HG03103 (cell line): Measurements from ENCODE around the gene BACE2.

Experiments used
- ATAC-seq: cut with Tn5 transposase; IDR thresholded peaks from one replicate; pipeline ENCODE4 v1.9.1; 2021; ENCODE audit warnings: low read depth; ENCODE audit not compliant: unreplicated experiment

The BACE2 gene

DNA sequence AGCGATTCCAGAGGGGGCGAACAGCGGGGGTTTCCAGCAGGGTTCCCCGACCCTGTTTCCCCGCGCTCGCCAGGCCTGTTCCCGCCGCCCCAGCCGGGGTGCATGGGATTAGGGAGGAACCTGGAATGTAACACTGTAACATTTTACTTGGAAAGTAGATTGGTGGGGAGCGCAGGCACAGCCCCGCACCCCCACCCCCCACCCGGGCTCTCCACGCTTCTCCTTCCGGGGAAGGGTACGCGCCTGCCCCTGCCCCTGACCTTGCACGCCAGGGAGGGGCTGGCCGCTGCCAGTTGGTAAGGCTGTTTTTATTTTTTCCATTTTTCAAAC lies 149.1 kb downstream of the BACE2 start:
- no peak for ATAC-seq

DNA sequence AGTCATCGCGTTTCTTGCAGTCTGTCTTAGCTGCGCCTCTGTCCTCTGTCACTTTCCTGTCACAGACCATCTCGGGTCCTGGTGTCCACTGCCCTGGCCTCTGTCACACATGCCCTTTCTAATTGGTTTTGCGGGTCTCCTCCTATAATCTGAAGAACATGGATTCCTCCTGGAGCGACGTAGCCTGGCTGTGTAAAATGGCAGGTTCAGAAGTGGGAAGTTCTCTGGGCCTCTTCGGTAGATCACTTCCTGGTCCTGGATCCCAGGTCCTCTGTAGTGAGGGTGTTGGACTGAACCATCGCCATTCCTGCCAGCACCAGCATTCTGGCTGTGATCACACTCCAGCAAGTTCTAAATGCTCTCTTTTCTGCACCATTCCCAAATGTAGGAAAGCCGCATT lies 149.5 kb downstream of the BACE2 start:
- ATAC-seq = no peak

DNA sequence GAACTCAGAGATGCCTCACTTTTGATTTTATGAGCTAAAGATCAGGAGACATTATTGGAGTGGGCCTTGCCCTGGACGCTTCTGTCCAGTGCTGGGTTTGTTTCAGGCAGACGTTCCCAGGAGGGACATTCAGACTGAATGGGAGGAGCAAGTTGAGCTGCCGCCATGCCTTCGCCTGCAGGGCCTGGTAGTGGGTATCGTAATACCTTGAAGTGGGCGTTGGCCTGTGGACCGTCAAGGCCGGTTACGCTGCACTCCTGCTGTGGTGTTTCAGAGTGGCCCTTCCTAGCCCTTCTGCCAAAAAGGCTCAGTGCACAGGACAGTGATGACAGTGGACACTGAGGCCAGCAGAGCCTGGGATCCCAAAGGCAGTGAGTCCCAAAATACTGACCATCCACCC lies 150.3 kb downstream of the BACE2 start:
- no peak for ATAC-seq

DNA sequence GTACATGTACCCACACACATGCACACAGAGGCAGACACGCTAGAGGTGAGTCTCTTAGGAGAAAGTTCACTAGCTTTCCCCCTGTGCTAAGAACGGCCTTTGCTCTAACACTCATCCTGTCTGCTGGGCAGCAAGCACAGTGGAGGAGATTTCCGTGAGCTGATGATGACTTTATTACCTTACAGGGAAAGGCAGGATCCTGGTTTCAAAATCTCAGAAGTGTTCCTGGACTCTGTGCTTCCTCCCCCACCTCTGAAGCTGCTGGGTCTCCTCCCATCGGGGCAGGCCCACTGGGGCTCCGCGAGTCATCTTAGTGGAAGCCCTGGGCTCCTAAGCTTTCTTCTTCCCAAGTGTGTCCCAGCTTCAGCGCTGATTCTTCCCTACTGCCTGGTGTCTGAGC lies 151.3 kb downstream of the BACE2 start:
- no peak for ATAC-seq

DNA sequence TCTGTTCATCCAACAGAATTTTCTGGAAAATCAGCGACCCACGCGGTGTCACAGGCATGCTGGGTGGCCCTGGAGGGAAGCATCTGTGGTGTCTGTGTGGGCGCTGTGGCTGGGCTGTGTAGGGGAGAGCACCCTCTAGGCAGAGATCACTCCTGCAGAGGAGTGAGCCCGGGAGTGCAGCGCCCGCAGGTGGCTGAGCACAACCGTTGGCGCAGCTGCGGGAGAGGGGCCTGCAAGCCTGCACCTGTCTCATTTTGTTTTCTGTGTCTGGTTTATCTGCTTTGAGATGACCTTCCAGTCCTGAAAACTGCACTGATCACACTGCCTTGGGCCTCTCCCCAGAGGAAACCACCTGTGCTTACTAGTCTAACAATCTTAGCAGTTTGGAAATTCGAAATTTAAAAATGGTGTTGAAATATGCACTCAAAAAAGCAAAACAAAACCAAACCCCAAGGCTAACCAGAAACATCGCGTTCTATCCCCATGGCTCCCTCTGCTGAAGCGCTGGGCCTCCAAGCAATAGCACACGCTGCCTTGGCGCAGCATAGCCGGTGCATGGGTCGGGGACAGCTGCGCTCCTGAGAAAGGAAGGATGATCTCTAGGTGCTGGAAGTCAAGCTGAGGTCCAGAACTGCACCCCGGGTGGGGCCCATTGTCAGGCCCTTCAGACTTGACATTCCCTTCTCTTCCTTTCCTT lies 153.4 kb downstream of the BACE2 start:
- no peak for ATAC-seq

DNA sequence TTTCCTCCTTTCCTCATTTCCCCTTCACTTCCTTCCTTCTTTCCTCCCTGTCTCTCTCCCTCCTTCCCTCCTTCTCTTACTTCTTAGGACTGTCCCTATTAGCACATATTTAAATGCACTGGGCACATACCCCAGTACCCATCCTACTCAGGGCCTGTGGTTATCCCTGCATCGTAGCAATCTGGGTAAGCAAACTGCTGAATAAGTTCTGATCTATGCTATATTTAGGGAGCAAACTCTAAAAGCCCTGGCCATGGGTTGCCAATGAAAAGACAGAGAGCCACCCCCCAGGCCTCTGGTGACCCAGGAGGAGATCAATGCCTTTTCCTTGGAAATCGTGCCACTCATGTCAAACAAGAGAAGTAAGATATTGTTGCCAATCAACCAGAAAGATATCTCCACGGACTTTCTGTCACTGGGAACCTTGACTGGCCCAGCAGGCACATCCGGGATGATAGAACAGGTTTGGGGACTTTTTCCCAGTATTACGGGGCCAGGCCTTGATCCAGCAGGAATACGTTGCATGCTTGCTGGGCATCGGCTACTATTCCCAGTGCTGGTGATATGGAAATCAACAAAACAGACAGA lies 154.0 kb downstream of the BACE2 start:
- ATAC-seq = no peak

DNA sequence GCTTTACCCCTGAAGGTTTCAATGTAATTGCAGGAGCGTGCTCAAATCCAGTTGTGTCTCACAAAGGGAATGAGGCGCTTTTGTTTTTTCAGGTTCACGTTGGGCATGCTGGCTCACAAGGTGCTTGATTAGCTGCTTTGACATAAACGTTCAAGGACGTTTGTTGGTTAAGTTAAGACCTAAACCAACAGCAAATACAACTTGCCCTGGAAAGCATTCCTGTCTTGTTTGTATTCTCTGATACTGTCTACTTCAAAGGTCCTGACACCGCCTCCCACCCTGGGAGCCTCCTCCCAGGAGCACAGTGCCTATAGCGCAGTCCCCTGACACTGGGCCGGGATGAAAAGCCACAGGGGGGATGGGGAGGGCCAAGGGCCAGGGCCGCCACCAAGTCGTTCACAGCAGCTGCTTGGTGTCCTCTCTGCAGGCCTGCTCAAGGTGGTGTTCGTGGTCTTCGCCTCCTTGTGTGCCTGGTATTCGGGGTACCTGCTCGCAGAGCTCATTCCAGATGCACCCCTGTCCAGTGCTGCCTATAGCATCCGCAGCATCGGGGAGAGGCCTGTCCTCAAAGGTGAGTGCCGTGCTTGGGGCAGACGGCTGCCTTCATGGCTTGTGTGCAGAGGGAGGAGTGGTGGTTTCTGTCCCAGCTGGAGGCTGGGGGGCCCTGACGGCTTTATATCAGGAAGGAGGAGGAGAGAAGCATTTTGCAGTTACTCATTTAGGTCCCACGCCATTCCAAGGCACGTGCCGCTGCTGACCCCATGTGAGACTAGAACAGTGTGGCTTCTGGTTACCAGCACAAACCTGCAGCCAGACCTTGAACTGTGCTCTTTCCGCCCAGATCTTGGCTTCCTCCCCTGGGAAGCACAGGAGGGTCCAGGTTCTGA lies 154.8 kb downstream of the BACE2 start:
- no peak for ATAC-seq

DNA sequence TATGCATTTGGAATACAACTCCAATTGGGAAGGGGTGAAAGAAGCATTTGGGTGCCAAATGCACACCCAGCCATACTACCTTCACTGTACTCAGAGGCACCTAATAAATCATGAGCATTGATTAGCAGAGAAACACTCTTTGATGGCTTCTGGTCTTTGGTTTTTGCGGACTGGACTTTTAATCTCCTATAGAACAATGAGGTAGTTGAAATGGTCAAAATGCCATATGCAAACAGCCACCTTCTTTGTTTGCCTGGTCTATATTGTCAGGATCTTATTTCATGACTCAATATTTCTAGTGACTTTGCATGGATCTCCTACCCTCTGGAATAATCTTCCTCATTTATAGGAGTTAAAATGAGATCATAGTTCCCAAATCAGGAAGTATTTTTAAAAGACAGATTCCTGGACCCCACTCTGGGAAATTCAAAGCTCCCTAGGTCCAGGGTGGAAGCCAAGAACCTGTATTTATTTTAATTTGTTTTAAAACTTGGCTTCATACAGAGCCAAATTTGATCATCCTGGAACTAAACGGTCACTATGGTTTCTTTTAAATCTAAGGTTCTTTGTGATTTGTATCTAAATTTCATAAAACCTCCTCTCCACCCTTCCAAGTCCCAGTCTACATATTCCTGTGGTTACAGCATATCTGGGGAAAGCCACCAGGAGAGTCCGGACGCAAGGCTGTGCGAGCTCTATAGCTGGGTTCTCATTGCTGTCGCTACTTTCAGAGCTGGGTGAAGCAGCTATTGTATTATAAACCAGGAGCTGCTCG lies 157.4 kb downstream of the BACE2 start:
- ATAC-seq = no peak

DNA sequence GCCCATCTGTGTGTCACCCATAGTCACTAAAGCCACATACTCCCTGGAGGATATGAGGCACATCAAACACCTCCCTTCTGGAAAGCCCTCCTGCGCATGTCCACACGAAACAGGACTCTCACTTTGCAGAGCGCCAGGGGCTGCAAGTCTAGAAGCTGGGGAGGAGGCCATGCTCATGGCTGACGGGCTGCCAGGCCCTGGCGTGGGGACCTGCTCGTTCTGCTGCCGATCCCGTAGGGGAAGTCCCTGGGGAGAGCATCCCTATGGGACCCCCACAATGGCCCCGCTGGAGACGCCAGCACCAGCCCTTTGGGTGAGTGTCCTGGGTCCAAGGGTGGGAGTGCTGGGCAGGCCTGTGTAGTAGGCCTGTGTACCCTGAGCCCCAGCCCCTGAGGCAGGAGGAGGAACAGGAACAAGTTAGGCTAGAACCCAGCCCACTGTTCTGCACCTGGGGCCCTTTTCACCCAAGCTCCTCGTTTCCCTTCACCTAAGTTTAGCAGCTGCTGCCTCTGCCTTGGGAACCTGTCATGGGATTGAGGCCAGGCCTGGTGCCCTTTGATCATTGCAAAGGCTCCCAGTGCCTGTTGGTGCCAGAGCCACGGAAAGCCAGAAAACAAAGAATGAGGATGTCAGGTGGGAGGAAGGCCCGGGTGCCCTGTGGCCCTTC lies 158.6 kb downstream of the BACE2 start:
- no peak for ATAC-seq

DNA sequence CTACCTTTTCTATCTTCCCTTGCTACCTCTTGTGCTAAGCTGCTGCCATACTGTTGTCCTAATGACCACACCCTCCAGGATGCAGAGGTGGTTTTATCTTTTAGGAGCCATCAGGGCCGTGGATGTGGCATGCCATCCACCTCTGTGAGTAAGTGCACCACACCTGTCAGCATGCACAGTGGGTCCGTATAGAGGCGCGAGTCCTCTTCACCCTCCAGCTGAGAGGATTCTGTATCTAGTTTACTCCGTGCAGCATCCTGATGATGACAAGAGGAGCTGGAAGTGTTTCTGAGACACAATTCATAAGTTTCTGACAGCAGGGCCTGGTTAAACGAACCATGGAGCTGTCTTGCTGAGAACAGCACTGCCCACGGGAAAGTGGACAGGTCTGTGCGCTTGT lies 159.8 kb downstream of the BACE2 start:
- no peak for ATAC-seq

DNA sequence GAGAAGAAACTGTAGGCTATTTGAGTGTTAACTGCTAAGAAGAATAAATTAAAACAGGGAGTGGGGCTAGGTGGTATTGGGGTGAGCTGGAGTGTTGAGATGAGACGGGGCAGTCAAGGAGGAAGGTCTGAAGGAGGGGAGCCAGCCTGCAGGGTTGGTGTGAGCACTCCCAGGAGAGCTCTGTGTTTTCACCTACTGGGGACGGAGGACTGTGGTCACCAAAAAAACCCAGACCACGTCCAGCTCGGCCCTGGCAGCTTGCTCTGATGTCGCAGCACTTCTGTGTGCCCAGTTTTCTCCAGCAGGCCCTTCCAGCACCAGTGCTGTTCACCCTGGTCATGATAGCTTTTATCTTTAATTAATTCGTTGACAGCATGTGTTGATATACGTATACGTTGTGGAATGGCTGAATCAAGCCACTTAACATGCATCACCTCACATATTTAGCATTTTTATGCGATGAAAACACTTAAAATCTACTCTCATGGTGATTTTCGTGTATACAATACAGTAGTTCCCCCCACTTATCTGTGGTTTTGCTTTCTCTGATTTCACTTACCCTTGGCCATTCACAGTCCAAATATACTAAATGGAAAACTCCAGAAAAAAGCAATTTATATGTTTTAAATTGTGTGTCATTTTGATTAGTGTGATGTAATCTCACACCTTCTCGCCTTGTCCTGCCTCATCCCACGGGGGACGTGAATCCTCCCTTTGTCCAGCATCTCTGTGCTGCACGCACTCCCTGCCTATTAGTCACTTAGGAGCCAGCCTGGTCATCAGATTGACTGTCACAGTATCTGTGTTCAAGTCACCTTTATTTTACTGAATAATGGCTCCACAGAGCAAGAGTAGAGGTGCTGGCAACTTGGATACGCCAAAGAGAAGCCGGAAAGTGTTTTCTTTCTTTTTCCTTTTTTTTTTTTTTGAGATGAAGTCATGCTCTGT lies 161.0 kb downstream of the BACE2 start:
- ATAC-seq = no peak
